HK-2 (cell line): ENCODE measurements around the gene GAB4.
"Not testable (repeated sequence)": the region's sequence is repeated elsewhere in the genome, so short reads cannot be mapped to it uniquely, and the experiment has no call there.

Source experiments
- DNase-seq: peaks from one replicate; pipeline ENCODE4 v3.0.0-alpha.2; 2018; ENCODE audit not compliant: unreplicated experiment

The GAB4 gene

DNA sequence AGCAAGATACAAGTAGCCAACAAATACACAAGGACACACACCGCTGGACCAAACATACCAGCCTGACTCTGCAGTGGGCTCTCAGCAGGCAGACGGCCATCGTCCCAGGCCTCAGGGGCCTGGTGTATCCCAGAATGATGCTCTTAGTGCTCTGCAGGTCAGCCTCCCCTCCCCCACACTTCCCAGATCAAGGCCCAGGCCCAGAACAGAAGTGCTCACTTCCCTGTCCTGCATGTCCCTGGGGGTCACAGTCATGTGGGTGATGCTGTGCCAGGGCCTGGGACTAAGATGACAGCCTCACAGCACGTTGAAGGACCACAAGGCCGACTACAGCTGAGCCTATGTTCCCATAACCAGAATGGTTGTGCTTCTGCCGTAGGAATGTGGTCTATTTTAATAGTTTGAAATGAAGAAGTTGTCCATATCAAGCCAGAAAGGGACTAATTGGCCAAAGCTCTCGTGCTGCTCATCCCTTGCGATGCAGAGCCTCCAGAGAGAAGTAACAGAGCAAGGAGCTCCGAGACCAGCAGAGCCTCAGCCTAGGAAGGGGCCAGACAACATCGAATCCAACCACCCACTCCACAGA lies 48.6 kb downstream of the GAB4 start:
- DNase-seq: no peak

DNA sequence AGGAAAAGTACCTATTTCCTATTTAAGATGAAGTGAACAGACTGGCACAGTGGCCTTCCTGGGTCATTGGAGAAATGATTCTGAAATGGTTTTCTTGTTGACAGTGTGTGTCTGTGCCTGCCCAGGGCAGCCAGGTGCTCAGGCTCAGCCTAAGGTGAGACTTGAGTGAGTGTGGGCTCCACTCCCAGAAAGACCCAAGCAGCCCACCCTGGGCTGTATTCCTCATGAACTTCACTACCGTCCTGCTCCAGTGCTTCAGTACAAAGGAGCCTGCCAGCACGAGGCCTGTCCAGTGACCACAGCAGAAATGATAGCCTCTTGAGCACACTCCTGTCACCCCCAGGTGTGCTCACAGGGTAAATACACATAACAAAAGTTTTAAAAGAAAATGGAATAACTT lies 49.5 kb downstream of the GAB4 start:
- no peak for DNase-seq

DNA sequence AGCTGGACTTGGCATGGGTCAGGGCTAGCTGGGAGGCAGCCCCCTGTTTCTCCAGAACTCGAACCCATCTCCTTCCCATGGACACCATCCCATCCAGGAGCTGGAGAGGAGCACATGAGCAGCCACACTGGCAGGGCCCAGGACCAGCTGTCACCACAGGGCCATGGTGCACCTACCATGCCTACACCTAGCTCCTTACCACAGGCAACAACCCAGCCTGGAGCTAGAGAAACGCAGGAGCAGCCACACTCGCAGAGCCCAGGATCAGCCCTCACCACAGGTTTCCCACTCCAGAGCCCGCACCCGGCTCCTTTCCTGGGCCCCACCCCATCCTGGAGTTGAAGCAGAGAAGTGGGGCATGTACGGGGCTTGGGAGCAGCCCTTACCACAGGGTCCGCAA lies 50.2 kb downstream of the GAB4 start:
- no peak for DNase-seq

DNA sequence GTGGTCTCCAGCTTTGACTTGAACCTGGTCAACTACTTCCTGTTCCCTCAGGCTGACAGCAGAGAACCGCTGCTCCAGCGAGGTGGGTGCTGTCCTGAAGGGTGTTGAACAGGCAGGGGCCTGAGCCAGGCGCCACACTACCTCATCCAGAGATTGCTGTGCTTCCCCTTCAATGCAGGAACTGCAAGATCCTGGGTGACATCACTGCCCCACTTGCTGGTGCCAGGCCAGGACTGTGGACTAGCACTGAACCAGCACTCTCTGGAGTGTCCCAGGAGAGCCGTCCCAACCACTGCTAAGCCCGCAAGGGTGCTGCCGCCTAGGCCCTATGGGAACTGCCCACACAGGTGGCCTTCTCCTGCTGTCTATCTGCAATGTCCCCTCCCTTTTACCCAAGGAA lies 51.7 kb downstream of the GAB4 start:
- DNase-seq: no peak

DNA sequence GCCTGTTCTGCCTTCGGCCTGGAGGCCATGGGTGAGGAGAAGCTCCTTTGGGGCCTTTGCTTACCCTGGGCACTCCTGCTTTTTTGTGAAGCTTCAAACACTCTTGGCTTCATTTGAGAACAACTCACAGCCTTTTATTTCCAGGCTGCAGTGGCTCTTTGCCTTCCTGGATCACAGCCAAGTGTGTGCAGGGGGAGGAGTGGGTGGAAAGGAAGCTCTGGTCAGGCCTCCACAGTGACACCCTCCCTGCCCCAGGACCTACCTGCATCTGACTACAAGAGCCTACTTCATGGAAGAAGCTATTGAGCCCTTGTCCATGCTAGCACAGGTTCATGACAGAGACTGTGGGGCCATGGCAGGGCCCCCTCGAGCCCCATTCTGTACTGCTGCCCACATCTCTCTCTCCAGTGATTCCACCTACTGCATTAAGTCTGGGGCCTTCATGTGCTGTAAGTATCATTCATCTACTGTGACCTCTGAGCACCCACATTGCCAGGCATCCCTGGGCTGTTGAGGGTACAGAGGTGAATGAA lies 52.3 kb downstream of the GAB4 start:
- no peak for DNase-seq

DNA sequence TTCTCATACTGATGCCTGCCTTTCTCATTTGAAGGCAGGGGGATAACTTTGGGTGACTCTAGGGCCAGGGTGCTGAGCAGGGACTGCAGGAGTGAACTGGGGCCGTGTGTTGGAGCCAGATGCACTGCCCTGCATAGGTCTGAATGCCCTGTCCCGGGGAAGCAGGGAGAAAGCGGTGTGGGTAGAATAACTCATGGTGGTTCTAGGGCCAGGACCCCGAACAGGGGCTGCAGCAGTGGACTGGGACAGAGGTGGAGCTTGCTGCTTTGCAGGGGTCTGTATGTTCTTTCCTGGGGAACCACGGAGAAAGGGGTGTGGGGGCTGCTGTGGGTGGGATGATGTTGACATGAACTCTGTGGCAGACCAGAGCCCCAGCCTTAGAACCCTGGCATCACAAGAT lies 52.9 kb downstream of the GAB4 start:
- no peak for DNase-seq

DNA sequence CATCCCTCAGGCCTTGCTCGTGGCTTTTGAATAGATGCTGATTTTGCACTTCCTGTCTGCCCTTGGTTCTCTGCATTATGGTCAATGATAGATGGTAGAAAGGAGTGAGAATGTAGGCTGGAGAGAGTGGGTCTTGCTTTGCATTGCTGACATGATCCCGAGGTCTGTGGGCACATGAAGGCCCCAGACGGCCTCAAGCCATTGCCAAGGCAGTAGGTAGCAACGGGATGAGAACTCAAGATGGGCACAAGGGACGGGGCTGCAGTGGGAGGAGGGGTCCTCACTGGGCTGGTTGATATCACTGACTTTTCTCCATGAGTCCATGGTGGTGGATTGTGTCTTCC lies 54.0 kb downstream of the GAB4 start:
- no peak for DNase-seq

DNA sequence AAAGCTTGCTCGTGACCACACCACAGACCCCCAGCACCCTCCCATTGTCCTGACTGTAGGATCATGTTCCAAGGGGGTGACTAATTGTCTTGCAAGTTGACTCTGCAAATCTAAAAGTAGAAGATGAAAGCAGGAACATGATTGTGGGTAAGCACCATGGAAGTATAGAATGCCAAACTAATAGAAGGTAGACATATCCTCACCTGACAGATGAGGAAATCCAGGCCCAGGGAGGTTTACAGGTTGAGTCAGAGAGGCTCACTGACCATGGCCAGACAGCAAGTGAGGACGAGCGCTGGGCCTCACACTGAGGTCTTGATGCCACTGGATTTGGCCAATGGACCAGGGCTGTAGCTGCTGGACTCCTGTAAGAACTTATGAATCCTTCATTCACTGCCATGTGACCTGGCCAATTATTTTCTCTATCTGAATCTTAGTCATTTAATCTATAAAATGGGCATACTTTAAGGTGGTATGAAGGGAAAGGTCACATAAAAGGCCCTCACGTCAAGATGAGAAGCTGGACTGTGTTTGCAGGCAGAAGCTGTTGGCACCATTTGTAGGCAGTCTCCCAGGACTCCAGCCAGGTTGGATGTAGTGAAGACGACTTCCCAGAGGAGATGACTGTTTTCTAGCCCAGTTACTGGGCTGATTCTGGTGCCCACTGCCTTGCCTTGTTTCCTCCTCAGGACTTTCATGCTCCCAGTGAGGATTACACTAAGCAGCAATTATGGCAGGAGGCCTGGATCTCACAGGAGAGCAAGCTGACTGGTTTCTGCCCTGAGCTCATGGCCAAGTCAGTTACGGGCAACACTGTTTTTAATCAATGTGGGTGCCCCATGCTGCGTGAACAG lies 54.6 kb downstream of the GAB4 start:
- DNase-seq: no peak

DNA sequence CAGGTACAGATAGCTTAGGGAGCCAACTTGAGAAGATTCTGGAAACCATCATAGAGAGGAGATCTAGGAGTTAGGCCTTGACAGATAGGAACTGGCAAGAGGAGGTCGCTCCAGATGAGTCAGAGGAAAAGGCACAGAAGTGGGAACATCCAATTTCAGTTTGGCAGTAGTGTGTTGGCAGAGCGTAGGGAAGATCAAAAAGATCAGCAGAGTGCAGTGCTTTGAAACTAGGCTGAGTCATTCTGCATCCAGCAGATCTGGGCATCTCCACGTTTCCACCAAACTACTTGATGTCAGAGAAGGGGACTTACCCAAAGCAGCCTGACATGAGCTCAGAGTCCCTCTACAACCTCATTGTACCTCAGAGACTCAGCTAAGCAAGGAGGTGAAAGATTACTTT lies 58.5 kb downstream of the GAB4 start:
- no peak for DNase-seq

DNA sequence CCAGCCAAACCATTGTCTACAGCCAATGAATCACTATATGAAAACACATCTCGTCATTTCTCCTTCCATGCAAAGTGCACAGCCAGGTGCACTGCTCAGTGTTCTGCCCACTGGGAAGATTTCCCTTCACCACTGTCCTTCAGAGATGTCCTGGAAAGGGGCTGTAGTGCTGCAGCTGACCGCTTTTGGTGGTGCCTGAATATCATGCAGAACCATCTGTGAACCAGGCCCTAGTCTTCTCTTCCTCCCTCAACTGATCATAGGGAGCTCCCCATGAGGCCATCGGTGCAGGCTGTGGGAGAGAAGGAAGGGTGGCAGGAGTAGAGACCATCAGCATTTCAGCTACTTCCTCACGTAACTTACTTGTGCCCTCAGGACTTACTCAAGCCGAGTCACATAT lies 70.2 kb downstream of the GAB4 start:
- DNase-seq: no peak

DNA sequence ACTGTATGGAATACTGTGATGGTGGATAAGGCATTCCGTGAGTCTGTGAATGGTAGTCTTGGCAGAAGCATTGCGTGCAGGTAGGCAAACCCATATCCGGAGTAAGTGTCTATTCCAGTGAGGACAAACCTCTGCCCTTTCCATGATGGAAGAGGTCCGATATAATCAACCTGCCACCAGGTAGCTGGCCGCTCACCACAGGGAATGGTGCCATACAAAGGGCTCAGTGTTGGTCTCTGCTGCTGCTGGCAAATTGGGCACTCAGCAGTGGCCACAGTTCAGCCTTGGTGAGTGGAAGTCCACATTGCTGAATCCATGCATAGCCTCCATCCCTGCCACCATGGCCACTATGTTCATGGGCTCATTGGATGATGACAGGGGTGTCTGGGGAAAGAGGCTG lies 70.8 kb downstream of the GAB4 start:
- DNase-seq: not testable (repeated sequence)

DNA sequence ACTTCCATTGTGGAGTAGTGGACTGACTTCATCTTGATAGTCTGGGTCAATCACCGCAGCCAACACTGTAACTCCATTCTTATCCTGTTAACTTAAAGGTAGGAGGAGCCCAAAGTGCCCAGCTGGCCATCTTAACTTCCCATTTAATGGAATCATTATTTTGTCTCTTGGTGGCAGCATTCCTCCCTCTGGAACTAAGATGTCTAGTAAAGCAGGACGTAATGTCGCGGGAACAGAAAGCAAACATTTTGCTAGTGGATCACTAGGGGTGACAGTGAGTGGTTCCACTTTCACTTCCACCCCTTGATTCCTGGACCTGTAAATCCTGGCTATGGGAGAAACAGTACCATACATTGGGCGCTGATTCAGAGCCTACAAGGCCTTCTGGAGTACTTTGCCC lies 71.4 kb downstream of the GAB4 start:
- DNase-seq: no peak

DNA sequence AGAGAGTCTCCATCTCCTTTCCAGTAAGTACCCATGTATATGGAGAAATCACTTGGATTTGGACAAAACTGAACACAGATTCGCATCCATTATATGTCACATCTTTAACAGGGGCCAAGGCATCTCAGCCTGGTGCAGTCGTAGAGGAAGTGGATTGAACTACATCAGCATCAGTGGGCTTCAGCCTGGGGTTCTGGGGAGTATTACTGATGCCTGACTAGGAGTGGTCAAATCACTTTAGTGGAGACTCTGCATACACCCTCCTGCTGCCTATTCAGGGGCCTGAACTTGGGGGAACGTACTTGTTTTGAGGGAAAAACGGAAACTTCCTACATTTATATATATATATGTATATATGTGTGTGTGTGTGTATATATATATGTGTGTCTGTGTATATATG lies 72.8 kb downstream of the GAB4 start:
- DNase-seq: no peak

DNA sequence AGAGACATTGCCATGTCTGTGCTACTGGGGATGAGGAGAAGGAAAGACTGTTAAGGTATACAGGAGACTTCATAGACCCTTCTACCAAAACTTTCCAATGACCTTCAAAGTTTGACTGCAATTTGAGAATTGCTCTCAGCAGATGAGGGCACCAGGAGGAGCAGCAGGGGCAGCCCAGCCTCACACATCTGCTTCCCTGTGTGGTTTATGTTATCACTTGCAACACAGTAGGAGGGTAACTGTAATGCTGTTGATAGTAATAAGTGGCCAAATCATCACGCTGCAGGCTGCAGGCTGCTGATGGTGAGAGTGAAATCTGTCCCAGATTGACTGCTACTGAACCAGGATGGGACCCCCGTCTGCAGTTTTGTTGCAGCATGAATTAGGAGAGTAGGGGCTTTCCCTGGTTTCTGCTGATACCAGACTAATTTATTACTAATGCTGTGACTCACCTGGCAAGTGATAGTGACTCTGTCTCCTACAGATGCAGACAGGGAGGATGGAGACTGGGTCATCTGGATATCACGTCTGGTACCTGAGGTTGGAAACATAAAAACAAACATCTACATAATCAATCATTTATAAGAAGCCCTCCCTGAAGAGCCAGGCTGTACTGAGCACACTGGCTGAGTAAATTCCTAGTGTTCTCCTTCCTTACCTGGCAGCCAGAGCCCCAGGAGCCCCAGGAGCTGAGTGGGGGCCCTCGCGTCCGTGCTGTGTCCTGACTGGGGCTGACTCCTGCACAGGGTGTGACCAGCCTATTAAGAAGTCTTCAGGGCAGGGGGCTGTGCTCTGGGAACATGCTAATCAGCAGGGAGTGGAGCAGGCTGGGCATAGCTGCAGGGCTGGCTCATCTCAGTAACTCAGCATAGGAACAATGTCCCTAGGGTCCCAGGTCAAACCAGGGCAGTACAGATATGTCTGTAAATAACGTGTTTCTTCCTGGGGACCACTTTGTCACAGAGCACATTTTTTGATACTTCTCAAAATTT lies 74.4 kb downstream of the GAB4 start:
- no peak for DNase-seq

DNA sequence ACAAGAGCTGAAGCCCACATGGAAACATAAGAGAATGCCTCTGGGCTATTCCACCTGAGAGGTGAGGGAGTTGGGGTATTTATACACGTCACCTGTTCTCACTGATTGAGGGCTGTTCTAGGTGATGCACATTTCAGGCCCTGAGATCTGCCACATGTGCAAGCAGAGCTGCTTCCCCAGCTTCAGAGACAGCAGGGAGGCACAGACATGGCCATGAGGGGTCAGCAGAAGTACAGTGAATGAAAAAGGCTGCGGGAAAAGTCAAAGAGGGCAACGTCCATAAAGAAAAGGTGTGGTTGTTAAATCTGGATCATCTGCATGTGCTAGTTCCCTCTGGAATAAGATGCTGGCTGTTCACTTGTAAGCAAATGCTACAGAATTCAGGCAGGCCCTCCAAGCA lies 75.4 kb downstream of the GAB4 start:
- DNase-seq: peak; percentile 18

DNA sequence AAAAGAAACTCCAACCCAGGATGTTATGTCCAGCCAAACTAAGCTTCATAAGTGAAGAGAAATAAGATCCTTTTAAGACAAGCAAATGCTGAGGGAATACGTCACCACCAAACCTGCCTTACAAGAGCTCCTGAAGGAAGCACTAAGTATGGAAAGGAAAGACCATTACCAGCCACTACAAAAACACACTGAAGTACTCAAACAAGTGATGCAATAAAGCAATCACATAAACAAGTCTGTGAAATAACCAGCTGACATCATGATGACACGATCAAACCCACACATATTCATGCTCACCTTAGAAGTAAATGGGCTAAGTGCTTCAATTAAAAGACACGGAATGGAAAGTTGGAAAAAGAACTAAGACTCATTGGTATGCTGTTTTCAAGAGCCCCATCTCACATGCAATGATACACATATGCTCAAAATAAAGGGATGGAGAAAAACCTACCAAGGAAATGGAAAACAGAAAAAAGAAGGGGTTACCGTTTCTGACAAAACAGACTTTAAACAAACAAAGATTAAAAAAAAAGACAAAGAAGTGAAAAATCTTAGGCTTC lies 82.5 kb downstream of the GAB4 start:
- DNase-seq: no peak

DNA sequence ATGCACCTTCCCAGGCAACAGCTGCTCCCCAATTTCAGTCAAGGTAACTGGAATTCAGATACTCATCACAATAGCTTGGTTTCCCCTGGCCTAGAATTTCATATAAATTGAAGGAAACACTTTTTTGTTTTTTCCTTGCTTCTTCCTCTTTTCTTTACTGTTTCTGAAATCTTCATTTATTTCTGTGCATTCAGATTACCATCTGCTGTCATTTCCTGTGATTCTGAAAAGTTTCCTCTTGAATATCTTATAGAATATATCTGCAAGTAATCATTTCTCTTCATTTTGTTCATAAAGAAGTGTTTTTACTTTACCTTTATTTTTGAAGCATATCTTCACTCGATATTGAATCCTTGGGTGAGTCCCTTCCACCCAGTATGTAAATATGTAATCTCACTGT lies 85.3 kb downstream of the GAB4 start:
- no peak for DNase-seq

DNA sequence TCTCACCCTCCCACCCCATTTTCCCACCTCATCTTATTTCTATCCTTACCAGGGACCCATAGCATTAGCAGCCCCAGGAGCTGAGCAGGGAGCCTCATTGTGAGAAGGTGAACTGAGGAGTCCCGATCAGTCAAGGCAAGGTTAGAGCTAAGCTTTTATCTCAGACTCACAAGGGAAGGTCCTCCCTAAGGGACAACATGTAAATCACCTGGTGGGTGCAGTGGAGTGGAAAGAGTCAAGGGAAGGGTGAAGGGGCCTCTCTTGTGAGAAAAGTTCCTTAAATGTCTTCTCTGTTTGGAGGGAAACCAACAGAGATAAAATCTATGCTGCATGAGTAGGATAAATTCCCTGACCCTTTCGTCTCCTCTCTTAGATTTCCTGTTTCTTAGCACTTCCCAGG lies 85.9 kb downstream of the GAB4 start:
- no peak for DNase-seq

DNA sequence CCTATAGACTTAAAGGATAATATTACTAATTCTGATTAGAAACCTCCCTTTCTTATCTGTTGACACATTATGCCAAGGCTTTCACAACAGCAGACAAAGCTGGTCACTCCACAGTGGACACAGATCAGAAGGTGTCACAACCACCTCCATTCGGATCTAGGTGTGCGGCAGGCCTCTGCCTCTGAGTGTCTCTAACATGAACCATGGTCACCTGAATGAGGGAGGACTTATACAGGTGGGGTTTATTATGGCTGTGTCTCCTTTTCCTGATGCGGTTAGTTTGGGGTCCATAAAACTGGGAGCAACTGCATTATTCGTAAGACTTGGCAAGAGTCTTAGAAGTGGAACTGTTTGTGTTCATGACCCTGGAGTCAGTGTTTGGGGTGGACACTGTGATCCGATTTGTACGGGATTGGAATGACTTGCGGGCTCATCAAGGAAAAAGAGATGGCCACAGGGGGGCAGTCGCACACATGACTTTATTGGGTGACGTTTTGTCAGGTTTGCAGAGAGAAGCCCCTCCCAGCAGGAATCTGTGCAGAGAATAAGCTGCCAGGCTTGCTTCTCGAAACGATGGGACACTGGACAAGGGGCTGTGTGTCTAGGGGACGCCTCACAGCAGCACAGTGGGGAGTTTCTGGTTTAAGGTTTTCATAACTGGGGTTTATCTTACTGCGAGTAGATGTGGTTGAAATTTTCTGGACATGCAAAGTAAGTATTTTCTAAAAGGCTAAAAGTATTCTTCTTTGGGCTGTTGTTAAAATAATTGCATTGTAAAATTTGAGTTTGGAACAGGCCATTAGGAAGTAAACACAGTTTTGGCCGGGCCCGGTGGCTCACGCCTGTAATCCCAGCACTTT lies 90.6 kb downstream of the GAB4 start:
- peak; percentile 33 for DNase-seq

DNA sequence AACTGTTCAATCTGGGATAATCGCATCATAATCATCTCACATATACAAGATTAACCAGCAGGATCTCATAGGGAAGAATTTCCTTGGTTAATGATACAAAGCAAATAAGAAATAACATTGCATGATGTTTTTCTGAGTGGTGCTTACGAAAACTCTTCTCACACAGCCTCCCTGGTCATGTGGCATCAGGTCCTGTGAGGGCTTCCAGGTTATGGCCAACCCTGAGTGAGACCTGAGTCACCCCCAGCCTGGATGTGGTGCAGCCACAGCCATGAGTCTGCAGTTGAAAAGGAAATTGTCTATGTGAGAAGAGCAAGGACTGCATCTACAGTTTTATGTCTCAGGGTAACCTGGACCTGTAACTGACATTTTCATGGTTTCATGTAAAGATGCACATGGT lies 92.3 kb downstream of the GAB4 start:
- DNase-seq: peak; percentile 46

DNA sequence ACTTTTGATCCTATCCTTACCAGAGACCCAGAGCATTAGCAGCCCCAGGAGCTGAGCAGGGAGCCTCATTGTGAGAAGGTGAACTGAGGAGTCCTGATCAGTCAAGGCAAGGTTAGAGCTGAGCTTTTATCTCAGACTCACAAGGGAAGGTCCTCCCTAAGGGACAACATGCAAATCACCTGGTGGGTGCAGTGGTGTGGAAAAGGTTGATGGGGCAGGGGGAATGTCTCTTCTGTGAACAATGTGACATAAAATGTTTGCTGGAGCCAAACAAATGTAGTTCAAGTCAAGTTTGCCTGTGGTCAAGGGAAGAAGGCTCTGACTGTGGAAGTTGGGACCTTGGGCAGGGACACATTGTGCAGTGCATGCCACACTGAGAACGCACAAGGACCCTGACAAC lies 93.1 kb downstream of the GAB4 start:
- DNase-seq: not testable (repeated sequence)
